ENCODE measurements around the gene MESP1. TPM values are rescaled to one million over a fixed set of nuclear protein-coding genes. Genes with fewer than 3 reads are reported as not detected.

MESP1 gene
- total and polyA plus RNA-seq, 2 of the 13 experiments (the other 11 are each of a cell fraction or from before 2014, with no cell fraction given), result not detected

DNA sequence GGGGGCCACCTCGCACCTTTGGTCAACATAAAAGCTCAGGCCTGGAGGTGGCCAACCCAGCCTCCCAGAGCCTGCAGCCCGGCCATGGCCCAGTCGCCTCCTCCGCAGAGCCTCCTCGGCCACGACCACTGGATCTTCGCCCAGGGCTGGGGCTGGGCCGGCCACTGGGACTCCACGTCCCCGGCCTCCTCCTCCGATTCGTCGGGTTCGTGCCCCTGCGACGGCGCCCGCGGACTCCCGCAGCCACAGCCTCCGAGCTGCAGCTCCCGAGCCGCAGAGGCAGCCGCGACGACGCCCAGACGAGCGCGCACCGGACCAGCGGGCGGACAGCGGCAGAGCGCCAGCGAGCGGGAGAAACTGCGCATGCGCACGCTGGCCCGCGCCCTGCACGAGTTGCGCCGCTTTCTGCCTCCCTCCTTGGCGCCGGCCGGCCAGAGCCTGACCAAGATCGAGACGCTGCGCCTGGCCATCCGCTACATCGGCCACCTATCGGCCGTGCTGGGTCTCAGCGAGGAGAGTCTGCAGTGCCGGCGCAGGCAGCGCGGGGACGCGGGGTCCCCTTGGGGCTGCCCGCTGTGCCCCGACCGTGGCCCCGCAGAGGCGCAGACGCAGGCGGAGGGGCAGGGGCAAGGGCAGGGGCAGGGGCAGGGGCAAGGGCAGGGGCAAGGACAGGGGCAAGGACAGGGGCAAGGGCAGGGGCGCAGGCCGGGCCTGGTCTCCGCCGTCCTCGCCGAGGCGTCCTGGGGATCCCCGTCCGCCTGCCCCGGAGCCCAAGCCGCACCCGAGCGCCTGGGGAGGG is 25.4 kb upstream of the MESP1 start, which contains the start of gene MESP2 (continued):
- no peak for TF ChIP-seq ZNF354B (CRISPR knock-in tag; IDR thresholded peaks at IDR 0.05)
- peak; percentile 58; the same call in 1 of the 2 replicates for TF ChIP-seq ETV6 (CRISPR knock-in tag; conservative IDR thresholded peaks at IDR 0.05)
- no peak for TF ChIP-seq ZNF20 (CRISPR knock-in tag; IDR thresholded peaks at IDR 0.05)
- no peak for TF ChIP-seq PRPF4 (IDR thresholded peaks at IDR 0.05; ENCODE audit: low read depth, low read length, poor library complexity, severe bottlenecking)
- TF ChIP-seq NBN (conservative IDR thresholded peaks at IDR 0.05), result no peak
- no peak; the same call in 1 of the 2 replicates for TF ChIP-seq ZNF557 (CRISPR knock-in tag; IDR thresholded peaks at IDR 0.05)
- peak; percentile 36; the same call in 1 of the 2 replicates for TF ChIP-seq BCL6 (CRISPR knock-in tag; IDR thresholded peaks at IDR 0.05)
- no peak; the same call in 1 of the 2 replicates for TF ChIP-seq ZNF136 (CRISPR knock-in tag; IDR thresholded peaks at IDR 0.05; ENCODE audit: low read depth)
- TF ChIP-seq, protein P1, sequence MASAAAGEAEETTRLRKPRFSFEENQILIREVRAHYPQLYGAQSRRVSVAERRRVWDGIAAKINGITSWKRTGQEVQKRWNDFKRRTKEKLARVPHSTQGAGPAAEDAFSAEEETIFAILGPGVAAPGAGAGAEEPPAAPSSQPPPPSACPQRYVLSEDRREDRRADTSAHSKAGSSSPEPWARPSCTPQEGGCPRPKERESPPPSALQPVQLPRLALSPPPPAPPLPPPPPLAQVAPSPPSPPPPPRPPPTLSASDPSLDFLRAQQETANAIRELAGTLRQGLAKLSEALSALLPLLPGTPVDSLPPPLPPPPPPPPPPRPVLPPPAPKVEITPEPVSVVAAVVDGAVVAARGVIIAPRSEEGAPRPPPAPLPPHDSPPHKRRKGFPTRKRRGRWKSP (CRISPR knock-in tag; IDR thresholded peaks at IDR 0.05), result peak; percentile 100
- TF ChIP-seq ZNF670 (CRISPR knock-in tag; IDR thresholded peaks at IDR 0.05; ENCODE audit: borderline replicate concordance), result 0 out of 2 replicates have a peak, but pooled peaks have one; percentile 45
- TF ChIP-seq ZNF30 (CRISPR knock-in tag; IDR thresholded peaks at IDR 0.05), result no peak
- TF ChIP-seq, protein P2, sequence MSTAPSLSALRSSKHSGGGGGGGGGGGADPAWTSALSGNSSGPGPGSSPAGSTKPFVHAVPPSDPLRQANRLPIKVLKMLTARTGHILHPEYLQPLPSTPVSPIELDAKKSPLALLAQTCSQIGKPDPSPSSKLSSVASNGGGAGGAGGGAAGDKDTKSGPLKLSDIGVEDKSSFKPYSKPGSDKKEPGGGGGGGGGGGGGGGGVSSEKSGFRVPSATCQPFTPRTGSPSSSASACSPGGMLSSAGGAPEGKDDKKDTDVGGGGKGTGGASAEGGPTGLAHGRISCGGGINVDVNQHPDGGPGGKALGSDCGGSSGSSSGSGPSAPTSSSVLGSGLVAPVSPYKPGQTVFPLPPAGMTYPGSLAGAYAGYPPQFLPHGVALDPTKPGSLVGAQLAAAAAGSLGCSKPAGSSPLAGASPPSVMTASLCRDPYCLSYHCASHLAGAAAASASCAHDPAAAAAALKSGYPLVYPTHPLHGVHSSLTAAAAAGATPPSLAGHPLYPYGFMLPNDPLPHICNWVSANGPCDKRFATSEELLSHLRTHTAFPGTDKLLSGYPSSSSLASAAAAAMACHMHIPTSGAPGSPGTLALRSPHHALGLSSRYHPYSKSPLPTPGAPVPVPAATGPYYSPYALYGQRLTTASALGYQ (CRISPR knock-in tag; IDR thresholded peaks at IDR 0.05), result no peak
- peak; percentile 92 for TF ChIP-seq ZNF451 (CRISPR knock-in tag; IDR thresholded peaks at IDR 0.05)
- TF ChIP-seq, protein P3, sequence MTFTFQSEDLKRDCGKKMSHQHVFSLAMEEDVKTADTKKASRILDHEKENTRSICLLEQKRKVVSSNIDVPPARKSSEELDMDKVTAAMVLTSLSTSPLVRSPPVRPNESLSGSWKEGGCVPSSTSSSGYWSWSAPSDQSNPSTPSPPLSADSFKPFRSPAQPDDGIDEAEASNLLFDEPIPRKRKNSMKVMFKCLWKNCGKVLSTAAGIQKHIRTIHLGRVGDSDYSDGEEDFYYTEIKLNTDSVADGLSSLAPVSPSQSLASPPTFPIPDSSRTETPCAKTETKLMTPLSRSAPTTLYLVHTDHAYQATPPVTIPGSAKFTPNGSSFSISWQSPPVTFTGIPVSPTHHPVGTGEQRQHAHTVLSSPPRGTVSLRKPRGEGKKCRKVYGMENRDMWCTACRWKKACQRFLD (CRISPR knock-in tag; IDR thresholded peaks at IDR 0.05; ENCODE audit: borderline replicate concordance), result 0 out of 2 replicates have a peak, but pooled peaks have one; percentile 35
- TF ChIP-seq ZNF775 (CRISPR knock-in tag; IDR thresholded peaks at IDR 0.05; ENCODE audit: borderline replicate concordance), result no peak
- TF ChIP-seq, protein P4, sequence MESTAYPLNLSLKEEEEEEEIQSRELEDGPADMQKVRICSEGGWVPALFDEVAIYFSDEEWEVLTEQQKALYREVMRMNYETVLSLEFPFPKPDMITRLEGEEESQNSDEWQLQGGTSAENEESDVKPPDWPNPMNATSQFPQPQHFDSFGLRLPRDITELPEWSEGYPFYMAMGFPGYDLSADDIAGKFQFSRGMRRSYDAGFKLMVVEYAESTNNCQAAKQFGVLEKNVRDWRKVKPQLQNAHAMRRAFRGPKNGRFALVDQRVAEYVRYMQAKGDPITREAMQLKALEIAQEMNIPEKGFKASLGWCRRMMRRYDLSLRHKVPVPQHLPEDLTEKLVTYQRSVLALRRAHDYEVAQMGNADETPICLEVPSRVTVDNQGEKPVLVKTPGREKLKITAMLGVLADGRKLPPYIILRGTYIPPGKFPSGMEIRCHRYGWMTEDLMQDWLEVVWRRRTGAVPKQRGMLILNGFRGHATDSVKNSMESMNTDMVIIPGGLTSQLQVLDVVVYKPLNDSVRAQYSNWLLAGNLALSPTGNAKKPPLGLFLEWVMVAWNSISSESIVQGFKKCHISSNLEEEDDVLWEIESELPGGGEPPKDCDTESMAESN (CRISPR knock-in tag; conservative IDR thresholded peaks at IDR 0.05), result peak; percentile 91
- TF ChIP-seq ZNF121 (CRISPR knock-in tag; IDR thresholded peaks at IDR 0.05), result no peak; the same call in 1 of the 2 replicates
- TF ChIP-seq BHLHE40 (IDR thresholded peaks at IDR 0.05; ENCODE audit: low read length), result 0 out of 2 replicates have a peak, but pooled peaks have one; percentile 29
- TF ChIP-seq, protein P5, sequence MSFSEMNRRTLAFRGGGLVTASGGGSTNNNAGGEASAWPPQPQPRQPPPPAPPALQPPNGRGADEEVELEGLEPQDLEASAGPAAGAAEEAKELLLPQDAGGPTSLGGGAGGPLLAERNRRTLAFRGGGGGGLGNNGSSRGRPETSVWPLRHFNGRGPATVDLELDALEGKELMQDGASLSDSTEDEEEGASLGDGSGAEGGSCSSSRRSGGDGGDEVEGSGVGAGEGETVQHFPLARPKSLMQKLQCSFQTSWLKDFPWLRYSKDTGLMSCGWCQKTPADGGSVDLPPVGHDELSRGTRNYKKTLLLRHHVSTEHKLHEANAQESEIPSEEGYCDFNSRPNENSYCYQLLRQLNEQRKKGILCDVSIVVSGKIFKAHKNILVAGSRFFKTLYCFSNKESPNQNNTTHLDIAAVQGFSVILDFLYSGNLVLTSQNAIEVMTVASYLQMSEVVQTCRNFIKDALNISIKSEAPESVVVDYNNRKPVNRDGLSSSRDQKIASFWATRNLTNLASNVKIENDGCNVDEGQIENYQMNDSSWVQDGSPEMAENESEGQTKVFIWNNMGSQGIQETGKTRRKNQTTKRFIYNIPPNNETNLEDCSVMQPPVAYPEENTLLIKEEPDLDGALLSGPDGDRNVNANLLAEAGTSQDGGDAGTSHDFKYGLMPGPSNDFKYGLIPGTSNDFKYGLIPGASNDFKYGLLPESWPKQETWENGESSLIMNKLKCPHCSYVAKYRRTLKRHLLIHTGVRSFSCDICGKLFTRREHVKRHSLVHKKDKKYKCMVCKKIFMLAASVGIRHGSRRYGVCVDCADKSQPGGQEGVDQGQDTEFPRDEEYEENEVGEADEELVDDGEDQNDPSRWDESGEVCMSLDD (CRISPR knock-in tag; IDR thresholded peaks at IDR 0.05; ENCODE audit: borderline replicate concordance), result no peak
- peak; percentile 65; the same call in 1 of the 2 replicates for TF ChIP-seq GLI4 (CRISPR knock-in tag; IDR thresholded peaks at IDR 0.05; ENCODE audit: borderline replicate concordance)

Measured in HepG2 (cell line).